Fibroblast of lung (primary cell): Measurements from ENCODE around the gene MAD2L1BP.

Source experiments
- EZH2 ChIP-seq: IDR thresholded peaks from 2 replicates; pipeline ENCODE4 v1.5.1; 2012; ENCODE audit warnings: low read length, control low read depth, mild to moderate bottlenecking; ENCODE audit errors: missing control alignments
- TF ChIP-seq, protein P1 (sequence below), 2 donors: IDR thresholded peaks in 1 of 2; conservative IDR thresholded peaks in 1 of 2; 1 replicate in 1 of 2; 2 replicates in 1 of 2; pipeline ENCODE4 v1.5.1; 2011 to 2012; ENCODE audit warnings: low read length in 2 of 2, control low read depth in 1 of 2, inconsistent platforms in 1 of 2, low read depth in 1 of 2, mild to moderate bottlenecking in 1 of 2

DNA sequence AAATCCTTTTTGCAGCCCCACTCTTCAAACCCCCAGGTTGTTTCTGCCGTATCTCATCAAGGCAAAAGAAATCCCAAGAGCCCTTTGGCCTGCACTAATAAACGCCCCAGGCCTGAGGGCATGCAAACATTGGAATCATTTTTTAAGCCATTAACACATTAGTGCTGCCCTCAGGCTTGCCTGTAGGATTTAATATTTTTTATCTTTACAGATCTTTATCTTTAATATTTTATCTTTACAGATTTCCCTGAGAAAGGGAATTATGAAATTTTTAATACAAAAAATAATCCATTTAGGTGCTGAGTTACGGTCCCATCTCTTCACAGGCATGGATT is 21.3 kb upstream of the MAD2L1BP start:
- TF ChIP-seq EZH2 = no peak
- TF ChIP-seq, protein P1, sequence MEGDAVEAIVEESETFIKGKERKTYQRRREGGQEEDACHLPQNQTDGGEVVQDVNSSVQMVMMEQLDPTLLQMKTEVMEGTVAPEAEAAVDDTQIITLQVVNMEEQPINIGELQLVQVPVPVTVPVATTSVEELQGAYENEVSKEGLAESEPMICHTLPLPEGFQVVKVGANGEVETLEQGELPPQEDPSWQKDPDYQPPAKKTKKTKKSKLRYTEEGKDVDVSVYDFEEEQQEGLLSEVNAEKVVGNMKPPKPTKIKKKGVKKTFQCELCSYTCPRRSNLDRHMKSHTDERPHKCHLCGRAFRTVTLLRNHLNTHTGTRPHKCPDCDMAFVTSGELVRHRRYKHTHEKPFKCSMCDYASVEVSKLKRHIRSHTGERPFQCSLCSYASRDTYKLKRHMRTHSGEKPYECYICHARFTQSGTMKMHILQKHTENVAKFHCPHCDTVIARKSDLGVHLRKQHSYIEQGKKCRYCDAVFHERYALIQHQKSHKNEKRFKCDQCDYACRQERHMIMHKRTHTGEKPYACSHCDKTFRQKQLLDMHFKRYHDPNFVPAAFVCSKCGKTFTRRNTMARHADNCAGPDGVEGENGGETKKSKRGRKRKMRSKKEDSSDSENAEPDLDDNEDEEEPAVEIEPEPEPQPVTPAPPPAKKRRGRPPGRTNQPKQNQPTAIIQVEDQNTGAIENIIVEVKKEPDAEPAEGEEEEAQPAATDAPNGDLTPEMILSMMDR (conservative IDR thresholded peaks at IDR 0.05 in 1 of 2, IDR thresholded peaks at IDR 0.05 in 1 of 2; ENCODE audit: low read depth in 1 of 2, low read length in 2 of 2) = no peak
